GM21825 (cell line): ENCODE results near the gene ZNF557.

Experiments used
- ATAC-seq: cut with Tn5 transposase; IDR thresholded peaks from one replicate; pipeline ENCODE4 v1.9.1; 2021; ENCODE audit warnings: mild to moderate bottlenecking, moderate library complexity; ENCODE audit not compliant: unreplicated experiment

The ZNF557 gene

DNA sequence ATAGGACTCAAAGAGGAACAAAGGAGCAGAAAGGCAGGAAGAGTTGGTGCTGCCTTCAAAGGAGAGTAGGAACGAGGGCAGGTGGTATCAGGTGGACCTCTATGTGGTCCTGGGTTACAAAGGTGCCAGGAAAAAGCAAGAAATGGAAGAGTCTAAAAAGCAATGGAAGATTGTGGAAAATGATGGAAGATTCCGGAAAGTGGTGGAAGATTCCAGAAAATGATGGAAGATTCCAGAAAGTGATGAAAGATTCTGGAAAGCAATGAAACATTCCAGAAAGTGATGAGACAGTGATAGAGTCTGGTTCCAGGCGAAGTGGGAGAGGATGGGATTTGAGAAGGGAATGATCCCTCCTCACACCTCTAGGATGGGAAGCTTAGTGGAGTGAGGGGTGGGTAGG, 55.3 kb downstream of the ZNF557 start:
- ATAC-seq, result no peak

DNA sequence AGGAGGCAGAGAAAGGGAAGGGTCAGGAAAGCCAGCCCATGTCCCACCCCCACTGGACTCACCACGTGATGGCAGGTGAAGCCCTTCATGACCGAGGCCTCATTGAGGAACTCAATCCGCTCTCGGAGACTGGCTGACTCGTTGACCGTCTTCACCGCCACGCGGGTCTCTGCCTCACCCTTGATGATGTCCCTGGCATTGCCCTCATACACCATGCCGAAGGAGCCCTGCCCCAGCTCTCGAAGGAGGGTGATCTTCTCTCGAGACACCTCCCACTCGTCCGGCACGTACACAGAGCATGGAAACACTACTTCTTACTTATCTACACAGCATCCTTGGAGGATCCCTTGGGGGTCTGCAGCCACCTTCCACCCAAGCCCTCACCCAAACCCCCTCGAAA, 55.7 kb downstream of the ZNF557 start:
- no peak for ATAC-seq

GRCh38 chr19:7126132-7126531, 56.6 kb downstream of the ZNF557 start:
- ATAC-seq, result no peak

DNA sequence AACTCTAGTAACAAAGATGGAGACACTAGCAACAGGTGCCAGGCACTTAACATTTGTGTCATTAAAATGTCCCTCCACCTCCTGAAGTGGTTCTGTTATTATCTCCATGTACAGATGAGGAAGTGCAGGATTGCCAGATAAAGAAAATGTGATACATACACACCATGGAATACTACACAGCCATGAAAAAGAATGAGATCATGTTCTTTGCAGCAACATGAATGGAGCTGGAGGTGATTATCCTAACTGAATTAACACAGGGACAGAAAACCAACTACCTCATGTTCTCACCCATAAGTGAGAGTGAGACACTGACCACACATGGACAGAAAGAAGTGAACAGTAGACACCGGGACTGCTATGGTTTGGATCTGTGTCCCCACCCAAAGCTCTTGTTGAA, 60.5 kb downstream of the ZNF557 start:
- ATAC-seq, result no peak

DNA sequence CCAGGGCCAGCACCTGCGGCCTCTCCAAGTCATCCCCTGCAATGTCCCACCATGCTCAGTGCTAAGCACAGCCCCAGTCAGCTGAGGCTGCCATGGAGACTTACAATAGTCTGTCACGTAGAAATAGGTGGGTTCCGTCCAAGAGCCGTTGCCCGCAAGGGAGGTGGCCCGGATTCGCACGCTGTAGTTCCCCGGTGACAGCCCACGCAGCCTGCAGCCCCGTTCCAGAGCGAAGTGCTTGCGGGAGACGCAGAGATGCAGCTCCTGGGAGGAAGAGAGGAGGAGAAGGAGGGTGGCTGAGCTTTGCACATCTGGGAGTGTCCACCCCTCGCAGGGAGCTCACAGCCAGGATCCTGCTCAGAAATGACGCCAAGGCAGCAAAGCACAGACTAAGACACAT, 62.6 kb downstream of the ZNF557 start:
- no peak for ATAC-seq

- ATAC-seq, result no peak
Observed at GRCh38 chr19:7137120-7137519, 67.6 kb downstream of the ZNF557 start.
